GM21515 (cell line): ENCODE results near the gene L3MBTL4.

Experiments
- ATAC-seq: cut with Tn5 transposase; IDR thresholded peaks from one replicate; pipeline ENCODE4 v1.9.1; 2021; ENCODE audit not compliant: unreplicated experiment

The L3MBTL4 gene

DNA sequence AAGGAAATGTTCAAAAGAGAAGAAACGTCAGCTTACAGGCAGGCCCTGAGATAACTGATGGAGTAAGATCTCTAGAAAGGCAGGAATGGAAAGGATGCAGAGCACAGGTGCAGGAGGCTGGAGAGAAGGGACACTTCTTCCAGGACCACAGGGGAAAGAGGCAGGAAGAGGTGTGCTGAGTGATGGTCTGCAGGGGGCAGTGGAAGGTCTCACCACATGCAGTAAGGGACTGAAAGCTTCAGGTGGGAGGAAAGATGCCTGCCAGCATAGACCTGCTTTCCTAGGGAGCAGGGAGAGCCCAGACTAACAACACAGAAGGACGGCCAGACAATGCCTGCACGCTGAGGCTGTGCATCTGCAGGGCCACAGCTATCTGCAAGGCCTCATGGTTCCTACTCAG lies 156.8 kb downstream of the L3MBTL4 start:
- no peak for ATAC-seq

DNA sequence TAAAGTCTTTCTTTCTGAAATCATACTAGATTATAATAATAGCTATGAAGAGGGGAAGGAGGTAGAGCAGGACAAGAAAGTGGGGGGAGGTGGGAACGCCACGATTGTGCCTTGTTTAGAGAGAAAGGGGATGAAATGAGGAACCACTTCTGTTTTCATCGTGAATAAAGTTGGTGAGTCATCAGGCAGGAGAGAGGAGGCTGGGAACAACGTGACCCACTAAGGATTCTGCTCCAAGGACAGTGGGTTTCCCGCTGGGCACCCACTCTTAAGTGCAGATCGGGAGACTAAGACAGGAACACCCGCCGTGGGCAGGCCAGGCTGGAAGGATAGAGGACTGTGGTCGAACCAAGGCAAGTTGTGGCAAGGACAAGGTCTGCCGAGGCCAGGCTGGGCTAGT lies 158.2 kb downstream of the L3MBTL4 start:
- ATAC-seq = no peak

DNA sequence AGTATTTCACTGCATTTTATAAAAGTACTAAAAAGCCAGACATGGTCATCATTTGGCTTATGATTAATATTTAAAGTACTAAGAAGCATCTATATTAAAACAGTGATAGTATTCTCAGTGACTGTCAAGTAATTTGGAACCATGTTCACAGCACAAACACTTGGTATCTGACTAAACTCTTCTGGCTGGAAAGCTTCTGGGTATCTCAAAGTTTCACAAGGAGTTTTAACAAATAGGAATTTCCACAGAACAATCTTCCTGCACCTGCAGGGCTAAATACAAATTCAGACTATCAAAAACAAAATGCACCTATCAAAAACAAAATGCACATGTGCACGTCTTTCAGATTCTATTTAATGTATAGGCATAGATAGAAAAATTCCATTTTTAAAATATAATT lies 158.8 kb downstream of the L3MBTL4 start:
- ATAC-seq = no peak

DNA sequence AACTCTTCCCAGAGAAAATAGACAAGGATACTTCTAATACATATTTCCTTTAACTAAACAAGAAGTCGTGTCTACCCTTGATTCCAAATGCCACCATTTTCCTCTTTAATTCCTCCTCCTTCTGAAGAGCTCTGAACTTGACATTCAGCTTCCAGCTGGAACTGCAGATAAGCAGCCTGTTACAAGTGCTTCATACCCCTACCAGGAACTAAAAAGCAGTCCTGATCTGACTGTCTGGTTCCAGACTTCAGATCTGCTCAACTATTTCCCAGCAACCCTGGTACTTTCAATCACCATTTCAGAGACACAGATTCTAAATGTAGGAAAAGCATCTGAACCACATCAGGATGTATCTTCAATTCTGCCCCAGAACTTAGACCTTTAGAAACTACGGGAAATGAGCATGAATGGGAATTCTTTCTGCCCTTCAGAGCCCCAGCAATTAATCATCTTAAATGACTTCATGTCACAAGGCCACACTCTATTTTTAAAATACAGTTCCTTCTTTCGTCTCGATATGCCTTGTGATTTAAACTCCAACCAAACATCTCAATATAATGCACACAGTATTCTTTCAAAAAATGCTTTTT lies 159.5 kb downstream of the L3MBTL4 start:
- no peak for ATAC-seq

DNA sequence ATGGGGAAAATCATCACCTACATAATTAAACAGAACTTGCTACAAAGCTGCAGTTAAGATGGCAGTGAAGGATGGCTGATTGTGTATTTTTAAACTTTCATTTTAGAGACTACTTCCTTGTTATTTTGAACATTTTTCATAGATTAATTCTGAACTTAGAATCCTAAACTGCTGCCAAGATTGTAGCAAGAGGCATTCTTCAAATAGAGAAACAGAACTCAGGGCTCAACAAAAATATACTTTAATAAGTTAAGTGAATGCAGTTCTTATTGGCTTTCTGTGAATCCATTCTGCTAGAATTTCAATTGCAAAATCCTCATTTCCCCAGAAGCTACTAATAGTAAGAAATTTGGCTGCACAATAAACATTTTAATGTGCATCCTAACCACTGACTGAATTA lies 160.3 kb downstream of the L3MBTL4 start:
- no peak for ATAC-seq

DNA sequence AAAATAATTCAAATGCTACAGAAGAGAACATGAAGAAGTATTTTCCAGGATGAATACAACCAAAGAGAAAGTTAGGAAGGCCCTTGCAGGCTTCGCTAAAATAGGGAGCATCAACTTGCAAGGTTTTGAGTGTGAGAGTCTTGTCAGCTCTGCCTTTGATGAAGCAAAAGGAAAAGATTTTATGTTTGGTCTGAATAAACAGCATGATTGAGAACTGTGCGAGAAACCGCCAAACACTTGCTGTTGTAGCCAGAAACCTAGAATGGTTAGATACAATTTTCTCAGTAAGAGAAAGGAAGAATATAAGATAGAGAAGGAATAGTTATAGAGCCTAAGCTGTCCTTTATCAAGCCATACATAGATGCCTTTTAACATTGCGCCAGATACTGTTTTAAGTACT lies 163.6 kb downstream of the L3MBTL4 start:
- ATAC-seq = no peak

DNA sequence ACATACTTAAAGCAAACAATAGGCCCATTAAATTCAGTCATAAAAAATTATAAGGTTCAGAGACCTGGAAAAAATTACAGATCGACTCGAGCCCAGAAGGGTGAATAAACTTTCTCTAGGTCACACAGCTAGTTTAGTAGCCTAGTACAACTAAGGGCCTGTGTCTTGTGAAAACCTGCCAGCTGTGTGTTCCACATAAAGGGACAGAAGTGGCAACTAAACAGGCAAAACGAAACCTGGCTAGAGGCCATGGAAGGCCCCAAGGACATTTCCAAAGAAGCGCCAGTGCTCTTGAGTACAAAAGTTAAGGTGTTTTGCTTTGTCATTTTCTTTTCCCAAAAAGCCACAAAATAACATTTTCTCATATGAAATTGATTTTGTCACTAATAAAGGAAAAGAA lies 164.9 kb downstream of the L3MBTL4 start:
- ATAC-seq = no peak

DNA sequence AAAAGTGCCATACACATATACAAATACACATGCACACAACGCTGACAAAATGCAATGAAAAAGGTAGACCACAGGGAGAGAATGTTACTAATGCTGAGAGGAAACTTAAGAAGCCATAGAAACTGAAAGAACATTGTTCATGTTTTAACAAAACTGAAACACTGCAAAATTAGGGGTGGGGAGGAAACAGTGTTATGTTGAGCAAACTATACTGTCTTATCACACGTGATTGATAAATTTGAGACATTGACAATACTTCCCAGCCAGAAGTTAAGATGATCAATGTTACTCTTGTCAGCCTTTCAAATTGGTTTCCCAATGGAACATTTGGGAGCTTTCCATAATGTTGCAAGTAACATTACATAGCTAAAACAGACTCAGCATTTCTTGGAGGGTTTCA lies 165.5 kb downstream of the L3MBTL4 start:
- peak; percentile 95 for ATAC-seq

DNA sequence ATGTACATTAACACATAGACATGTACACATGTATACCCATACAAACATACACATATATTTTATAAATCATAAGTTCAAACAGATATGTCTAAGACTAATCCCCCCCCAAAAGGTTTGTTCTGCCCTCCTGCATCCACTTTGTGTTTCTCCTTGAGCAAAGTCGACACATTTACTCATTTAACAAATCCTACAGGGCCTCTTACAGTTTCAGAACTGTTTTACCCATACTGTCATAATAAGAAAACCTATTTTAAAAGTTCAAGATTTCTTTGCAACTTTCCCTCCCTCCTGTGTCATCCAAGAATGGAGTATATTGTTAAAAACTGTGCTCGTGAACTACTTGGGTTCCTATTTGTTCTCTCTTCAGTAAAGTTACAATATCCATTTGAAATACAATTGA lies 166.7 kb downstream of the L3MBTL4 start:
- ATAC-seq = no peak

DNA sequence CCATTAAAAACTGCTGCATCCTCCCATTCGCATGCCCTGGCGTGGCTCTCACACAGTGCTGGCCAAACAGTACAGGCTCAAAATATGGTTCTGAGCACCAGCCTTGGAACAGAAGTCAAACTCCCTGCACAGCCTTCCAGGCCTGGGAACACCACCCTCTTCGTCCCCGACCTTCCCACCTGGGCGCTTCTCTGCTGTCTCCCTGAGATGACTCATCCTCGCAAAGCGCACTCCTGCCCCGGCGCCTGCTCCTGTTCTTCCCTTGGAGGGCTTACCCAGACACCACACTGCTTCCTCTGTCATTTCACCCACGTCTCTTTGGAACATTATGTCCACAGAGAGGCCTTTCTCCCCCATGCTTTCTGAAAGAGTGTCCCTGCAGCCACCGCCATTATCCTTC lies 172.7 kb downstream of the L3MBTL4 start:
- ATAC-seq = no peak

DNA sequence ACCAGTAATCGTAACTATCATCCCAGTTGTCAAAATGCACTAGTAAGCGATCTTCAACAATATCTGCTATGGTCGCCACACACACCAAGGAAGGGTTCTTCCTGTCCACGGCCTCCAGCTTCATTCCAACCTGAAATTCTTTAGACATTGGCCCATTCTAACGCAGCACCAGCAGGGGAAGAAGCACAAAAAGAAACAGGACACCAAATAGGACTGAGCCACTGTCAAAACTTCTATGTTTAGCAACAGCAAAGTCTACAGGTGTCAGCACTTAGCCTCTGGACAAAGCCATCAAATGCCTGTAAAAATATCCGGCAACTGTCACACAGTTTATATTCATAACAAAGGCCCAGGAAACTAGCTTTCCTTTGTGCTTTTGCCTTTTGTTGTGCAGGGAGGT lies 175.0 kb downstream of the L3MBTL4 start:
- ATAC-seq = no peak

DNA sequence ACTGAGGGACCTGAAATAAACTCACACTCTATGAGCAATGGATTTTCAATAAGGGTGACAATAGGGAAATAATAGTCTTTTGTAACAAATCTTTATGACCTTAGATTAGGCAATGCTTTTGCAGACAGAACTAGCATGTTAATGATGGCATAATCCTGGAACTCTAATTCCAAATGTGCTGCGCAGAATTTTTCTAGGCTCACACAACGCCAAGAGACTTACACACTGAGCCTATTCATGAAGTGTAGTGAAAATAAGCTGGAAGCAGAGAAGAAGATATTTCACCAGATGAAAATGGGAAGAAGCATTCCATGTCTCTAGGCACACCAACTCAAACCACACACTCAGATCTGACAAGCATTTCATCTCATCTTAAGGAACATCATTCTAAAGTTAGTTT lies 178.5 kb downstream of the L3MBTL4 start:
- no peak for ATAC-seq

DNA sequence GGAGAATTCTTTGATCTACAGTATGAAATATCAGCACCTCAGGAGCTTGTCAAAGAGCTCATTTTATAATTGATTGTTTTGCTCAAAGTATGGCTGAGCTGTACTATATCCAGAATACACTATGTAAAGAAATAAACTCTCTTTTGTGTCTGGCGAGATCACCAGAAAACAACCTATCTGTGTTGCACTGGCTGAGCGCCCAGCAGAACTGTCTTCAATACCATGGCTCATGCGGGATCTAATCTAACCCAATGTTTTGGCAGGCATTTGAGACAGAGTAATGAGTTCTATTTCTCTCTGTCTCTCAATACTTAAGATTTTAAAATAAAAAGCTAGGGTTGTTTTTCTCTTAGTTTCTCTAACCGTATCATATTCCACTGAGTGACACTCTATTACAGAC lies 192.4 kb downstream of the L3MBTL4 start:
- ATAC-seq = no peak

DNA sequence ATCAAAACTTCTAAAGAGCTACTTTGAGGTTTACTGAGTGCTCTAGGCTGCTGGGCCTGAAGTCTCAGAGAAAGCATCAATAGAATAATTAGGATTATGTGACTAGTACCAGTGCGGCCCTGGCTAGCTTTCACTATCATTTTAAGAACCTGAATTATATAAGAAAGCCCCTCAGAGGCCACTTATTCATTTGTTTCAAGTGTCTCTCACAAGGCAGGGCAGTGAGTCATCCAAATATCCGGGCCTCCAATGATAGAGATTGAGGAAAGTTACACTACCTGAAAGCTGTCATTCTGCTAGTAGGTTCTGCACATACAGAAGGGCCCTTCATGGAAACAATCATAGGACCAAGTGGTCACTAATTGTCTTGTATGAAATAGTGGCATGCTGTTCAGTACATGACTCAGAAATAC lies 193.1 kb downstream of the L3MBTL4 start:
- no peak for ATAC-seq

DNA sequence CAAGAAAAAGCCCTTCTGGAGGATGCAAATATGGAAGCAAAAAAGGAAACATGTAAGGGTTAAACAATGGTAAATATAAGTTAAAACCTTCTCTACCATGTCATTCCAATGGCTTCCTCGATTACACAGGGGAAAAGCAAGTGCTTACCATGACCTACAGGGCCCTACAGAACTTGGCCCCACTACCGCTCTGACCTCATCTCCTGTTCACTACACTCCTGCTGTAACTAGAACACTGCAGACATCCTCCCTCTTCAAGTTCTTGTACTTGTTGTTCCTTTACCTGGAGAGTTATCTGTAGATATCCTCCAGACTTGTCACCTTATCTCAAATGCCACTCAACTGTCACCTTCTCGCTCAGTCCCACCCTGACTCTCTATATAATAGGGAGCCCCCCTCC lies 194.6 kb downstream of the L3MBTL4 start:
- ATAC-seq = no peak

DNA sequence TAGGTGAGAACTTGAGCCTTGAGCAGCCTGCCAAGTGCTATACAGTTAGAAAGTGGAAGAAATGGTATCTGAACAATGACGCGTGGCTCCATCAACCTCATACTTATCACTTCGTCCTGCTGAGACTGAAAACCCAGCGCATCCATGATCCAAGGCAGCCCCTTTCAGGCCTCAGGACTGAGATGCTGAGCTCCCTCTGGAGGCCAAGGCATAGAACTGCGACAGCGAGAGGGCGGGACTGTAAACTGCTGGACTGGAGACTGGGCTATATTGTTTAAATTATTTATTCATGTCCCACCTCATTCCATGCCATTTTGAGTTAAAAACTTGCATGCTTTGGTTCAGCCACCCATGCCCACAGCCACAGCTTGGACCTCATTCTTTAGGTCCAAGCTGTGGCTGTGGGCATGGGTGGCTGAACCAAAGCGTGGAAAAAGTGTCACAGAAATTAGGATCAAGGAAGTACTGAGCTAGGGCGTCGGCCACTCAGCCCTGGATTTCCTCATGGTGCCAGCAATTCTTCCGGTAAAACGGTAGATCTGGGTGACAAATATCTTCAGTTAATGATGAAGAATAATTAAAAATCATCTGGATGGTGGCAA lies 195.5 kb downstream of the L3MBTL4 start:
- no peak for ATAC-seq

DNA sequence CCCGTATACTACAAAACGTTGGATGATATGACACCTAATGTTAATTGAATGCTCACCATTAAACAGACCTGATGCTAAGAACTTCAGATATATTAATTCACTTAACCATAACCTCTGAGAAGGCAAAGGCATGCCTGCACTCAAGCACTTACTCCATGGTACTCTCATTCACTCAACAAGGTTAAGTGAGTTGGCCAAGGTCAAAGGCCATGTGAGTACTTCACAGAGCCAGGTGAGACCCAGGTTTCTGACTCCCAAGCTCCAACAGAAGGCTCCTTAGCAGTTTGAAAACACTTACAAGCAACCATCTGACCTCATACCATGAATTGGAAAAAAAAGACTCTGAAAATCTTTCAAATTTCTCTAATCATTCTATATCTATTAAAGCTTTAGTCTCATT lies 198.8 kb downstream of the L3MBTL4 start:
- no peak for ATAC-seq

DNA sequence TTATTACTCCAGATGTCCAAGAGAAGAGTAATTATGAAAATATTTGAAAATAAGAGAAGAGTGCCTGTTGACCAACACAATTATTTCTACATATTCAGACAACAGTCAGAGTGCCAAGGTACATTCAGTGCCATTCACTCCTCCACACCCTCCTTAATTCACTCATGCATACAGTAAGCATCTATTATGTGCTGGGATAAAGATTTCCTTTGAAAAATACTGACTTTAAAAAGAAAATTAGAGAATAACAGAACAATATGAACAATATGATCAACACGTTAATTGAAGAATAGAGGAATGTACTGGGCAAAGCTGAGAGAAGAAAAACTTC lies 203.6 kb downstream of the L3MBTL4 start:
- no peak for ATAC-seq

DNA sequence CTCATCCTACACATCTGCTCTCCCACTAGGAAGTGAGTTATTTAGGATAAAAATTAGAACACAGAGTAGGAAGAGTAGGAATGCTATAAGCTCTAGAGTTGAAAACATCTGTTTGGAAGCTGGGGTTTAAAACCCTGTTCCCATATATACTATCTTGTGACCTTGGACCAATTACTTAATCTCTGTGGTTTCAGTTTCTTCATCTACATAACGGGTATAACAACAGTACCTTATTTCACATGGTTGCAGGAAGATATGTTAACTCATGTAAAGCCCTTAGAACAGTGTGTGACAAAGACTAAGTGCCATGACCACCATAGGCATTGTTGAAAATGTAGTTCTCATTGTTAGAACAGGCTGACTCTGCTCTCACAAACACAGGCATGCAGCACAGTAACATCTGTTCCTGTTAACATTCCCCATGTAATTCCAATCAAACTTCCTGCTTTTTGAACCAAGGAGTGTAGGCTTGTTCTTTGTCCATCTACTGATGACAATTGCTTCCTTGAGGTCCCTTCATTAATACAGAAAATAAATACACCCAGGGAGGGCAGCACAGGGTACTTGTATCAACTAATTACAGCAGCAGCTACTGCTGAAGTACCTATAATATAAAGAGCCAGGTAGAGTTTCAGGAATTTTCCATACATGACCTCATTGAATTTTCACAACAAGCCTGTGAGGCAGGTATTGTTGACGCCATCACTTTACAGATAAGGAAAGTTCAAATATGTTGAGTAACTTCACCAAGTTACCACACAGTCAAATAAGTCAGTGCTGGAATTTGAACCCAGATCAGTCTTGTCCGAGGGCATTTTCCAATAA lies 204.2 kb downstream of the L3MBTL4 start:
- ATAC-seq = no peak

DNA sequence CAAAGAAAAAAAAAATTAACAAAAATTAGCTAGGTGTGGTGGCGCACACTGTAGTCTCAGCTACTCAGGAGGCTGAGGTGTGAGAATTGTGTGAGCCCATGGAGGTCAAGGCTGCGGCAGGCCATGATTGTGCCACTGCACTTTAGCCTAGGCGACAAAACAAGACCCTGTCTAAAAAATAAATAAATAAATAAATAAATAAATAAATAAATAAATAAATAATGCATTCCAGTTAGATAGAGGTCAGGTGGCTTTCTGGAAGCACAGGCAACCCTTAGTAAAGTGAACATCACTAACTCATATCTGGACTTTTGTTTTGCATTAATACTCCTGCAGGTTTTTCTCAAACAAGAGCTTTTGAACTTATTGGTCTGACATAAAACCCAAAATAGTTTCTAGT lies 206.8 kb downstream of the L3MBTL4 start:
- ATAC-seq = no peak

DNA sequence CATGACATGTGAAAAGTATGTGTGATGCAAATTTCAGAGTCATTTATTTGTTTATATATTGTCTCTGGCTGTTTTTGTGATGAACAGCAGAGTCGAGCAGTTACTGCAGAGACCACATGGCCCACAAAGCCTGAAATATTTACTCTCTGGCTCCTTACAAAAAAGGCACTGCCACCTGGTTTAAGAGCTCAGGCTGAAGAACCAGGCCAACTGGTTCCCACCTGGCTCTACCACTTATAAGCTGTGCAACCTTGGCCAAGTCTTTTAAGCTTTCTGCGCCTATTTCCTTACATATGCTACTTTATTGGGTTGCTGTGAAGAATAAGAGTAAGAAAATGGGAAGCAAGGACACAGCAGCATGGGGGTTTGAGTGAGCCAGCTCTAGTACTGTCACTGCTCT lies 207.6 kb downstream of the L3MBTL4 start:
- no peak for ATAC-seq

DNA sequence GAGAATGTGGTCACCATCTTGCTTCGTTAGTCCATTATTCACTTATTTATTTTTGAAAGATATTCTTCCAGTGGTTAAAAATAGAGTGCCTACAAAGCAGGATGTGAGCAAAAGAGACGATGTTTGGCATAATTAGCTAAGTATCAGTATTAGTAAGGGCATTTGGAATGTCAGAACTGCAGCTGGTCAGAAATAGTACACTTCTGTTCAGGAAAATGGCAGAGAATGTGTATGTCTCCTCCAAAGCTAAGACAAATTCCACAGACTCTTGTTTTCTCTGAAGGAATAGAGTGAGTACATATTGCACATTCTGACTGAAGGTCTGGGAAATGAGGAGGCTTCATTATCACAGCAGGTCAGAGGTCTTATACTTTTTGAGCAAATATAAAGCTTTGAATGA lies 209.0 kb downstream of the L3MBTL4 start:
- ATAC-seq = no peak

DNA sequence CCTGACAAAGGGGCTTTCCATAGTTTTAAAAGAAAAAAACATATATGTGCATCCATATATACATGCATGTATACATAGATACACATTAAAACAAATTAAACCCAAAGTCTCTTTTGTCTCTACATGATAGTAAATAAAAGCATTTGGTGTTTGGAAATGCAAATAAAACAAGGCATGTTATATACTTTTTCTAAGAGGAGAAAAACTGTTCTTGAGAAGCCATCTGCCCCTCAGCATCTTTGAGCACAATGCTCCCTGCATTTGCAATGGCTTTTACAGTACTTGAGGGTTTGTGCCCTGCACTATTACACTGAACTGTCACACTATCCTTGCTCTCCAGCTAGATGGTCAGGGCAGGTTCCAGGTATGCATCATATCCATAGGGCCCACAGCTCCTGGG lies 210.2 kb downstream of the L3MBTL4 start:
- no peak for ATAC-seq
